ENCODE results near the gene APOBEC3C.
A peak's percentile ranks its signal among the peaks of the same experiment; 100 is the strongest.
"Not testable (repeated sequence)": the region's sequence is repeated elsewhere in the genome, so short reads cannot be mapped to it uniquely, and the experiment has no call there.

Gene APOBEC3C
- total RNA-seq, result 37.6 to 65.8 reads per million in 2 donors

GRCh38 chr22:39013942-39014722 lies at the start of gene APOBEC3C:
APOBEC3C (plus strand) TSS chr22:39014257; CDS start chr22:39014363, 106 bp downstream.
- peak; percentile 56 for DNase-seq

GRCh38 chr22:38964306-38964705 lies 49.8 kb upstream of the APOBEC3C start:
- DNase-seq, result no peak

GRCh38 chr22:38964989-38965388 lies 49.1 kb upstream of the APOBEC3C start:
- DNase-seq, result no peak

GRCh38 chr22:38965614-38966379 lies 48.3 kb upstream of the APOBEC3C start:
- DNase-seq, result no peak

- no peak for DNase-seq
These were observed 47.7 kb upstream of the APOBEC3C start for GRCh38 chr22:38966380-38966702.

GRCh38 chr22:38966942-38967341 lies 47.1 kb upstream of the APOBEC3C start:
- no peak for DNase-seq

- no peak for DNase-seq
These were observed 46.3 kb upstream of the APOBEC3C start for GRCh38 chr22:38967451-38968450.

GRCh38 chr22:38968801-38969200 lies 45.3 kb upstream of the APOBEC3C start:
- DNase-seq, result no peak

GRCh38 chr22:38970551-38970950 lies 43.5 kb upstream of the APOBEC3C start:
- DNase-seq, result no peak

GRCh38 chr22:38971202-38971601 lies 42.9 kb upstream of the APOBEC3C start:
- DNase-seq, result no peak

GRCh38 chr22:38971791-38972190 lies 42.3 kb upstream of the APOBEC3C start:
- no peak for DNase-seq

GRCh38 chr22:38972558-38972957 lies 41.5 kb upstream of the APOBEC3C start:
- DNase-seq, result no peak

- peak; percentile 46 for DNase-seq
These were observed 40.5 kb upstream of the APOBEC3C start for GRCh38 chr22:38973289-38974169.

GRCh38 chr22:38974170-38974825 lies 39.8 kb upstream of the APOBEC3C start:
- DNase-seq, result no peak

- no peak for DNase-seq
These were observed 39.3 kb upstream of the APOBEC3C start for GRCh38 chr22:38974826-38975175.

GRCh38 chr22:38977289-38977688 lies 36.8 kb upstream of the APOBEC3C start:
- not testable (repeated sequence) for DNase-seq

- DNase-seq, result not testable (repeated sequence)
These were observed 33.5 kb upstream of the APOBEC3C start for GRCh38 chr22:38980587-38980986.

- DNase-seq, result no peak
These were observed 32.8 kb upstream of the APOBEC3C start for GRCh38 chr22:38981005-38981991.

GRCh38 chr22:38981992-38982927 lies 31.8 kb upstream of the APOBEC3C start, which contains the start of gene APOBEC3B:
APOBEC3B (plus strand) TSS chr22:38982347; CDS start chr22:38982454, 107 bp downstream.
- DNase-seq, result peak; percentile 51

Data from T-helper 9 cell (primary cell).